SK-N-MC (cell line): Measurements from ENCODE around the gene POM121.
"Not testable (repeated sequence)": the region's sequence is repeated elsewhere in the genome, so short reads cannot be mapped to it uniquely, and the experiment has no call there.

Source experiments
- DNase-seq: peaks from one replicate; pipeline ENCODE4 v3.0.0-alpha.2; 2011; ENCODE audit warnings: low read depth, low spot score
- H3K27ac ChIP-seq: fragments of 200-600 bp; sonication (generic); 2 replicates; pipeline ENCODE4 v1.5.1; 2016; ENCODE audit warnings: mixed run types
- H3K36me3 ChIP-seq: fragments of 200-600 bp; sonication (generic); 2 replicates; pipeline ENCODE4 v1.6.1; 2017; ENCODE audit warnings: antibody characterized with exemption, low read length, mixed read lengths; ENCODE audit not compliant: insufficient read depth
- H3K4me3 ChIP-seq: fragments of 200-600 bp; sonication (generic); 2 replicates; pipeline ENCODE4 v1.5.1; 2016
- H3K9ac ChIP-seq: fragments of 200-600 bp; sonication (generic); 2 replicates; pipeline ENCODE4 v1.8.0; 2017; ENCODE audit warnings: mixed run types, mixed read lengths; ENCODE audit not compliant: insufficient read length
- H3K9me3 ChIP-seq: fragments of 200-600 bp; sonication (generic); 2 replicates; pipeline ENCODE4 v1.6.1; 2017; ENCODE audit warnings: low read depth, mild to moderate bottlenecking, antibody characterized with exemption, low read length, moderate library complexity, mixed read lengths
- EZH2 ChIP-seq: fragments of 200-600 bp; sonication (generic); IDR thresholded peaks from one replicate; pipeline ENCODE4 v1.6.1; 2017; ENCODE audit warnings: antibody characterized with exemption
- FOXP2 ChIP-seq: optimal IDR thresholded peaks from 2 replicates; pipeline ENCODE3; 2011; ENCODE audit warnings: mild to moderate bottlenecking, moderate library complexity; ENCODE audit not compliant: insufficient read depth; ENCODE audit errors: extremely low read length, control extremely low read depth
- POLR2AphosphoS5 ChIP-seq: IDR thresholded peaks from 2 replicates; pipeline ENCODE4 v1.6.1; 2012; ENCODE audit warnings: mild to moderate bottlenecking, low read depth, low read length, borderline replicate concordance

Gene POM121

GRCh38 chr7:72919256-72919775 lies 5.6 kb upstream of the POM121 start:
- no peak overlapping the region for H3K9ac ChIP-seq
- H3K27ac ChIP-seq = peak overlapping the region; percentile 52; the same call in 1 of the 2 replicates
- TF ChIP-seq POLR2AphosphoS5 (no peak), FOXP2 (no peak), EZH2 (no peak)
- H3K36me3 ChIP-seq = peaks cover 18% of the 10 kb centered on the region; the same call in 1 of the 2 replicates
- DNase-seq = no peak
- H3K4me3 ChIP-seq = no peak overlapping the region
- no peaks in the 10 kb centered on the region for H3K9me3 ChIP-seq

- H3K9ac ChIP-seq = peak overlapping the region; percentile 95
- no peaks in the 10 kb centered on the region for H3K9me3 ChIP-seq
- H3K36me3 ChIP-seq = peaks cover 33% of the 10 kb centered on the region
- H3K4me3 ChIP-seq = peak overlapping the region; percentile 99
- peak; percentile 10 for DNase-seq
- TF ChIP-seq FOXP2 = no peak
- H3K27ac ChIP-seq = peak overlapping the region; percentile 94
These were observed 536 bp upstream of the POM121 start for GRCh38 chr7:72924386-72924732.

- Histone ChIP-seq H3K27ac (no peak overlapping the region), H3K9ac (peak overlapping the region; percentile 95), H3K9me3 (no peaks in the 10 kb centered on the region), H3K36me3 (peaks cover 45% of the 10 kb centered on the region), H3K4me3 (peak overlapping the region; percentile 99)
- TF ChIP-seq POLR2AphosphoS5 = no peak
- no peak for TF ChIP-seq EZH2
- TF ChIP-seq FOXP2 = no peak
- DNase-seq = no peak
These were observed 738 bp downstream of the POM121 start for GRCh38 chr7:72925546-72926120.

- peaks cover 52% of the 10 kb centered on the region for H3K36me3 ChIP-seq
These were observed 2.9 kb downstream of the POM121 start for GRCh38 chr7:72927791-72928190.

GRCh38 chr7:72928216-72928615 lies 3.3 kb downstream of the POM121 start:
- H3K36me3 ChIP-seq = peaks cover 52% of the 10 kb centered on the region
- H3K27ac ChIP-seq, H3K9me3 ChIP-seq, H3K9ac ChIP-seq, H3K4me3 ChIP-seq, DNase-seq: not testable (repeated sequence)

More at GRCh38 chr7:72927791-72928190, 2.9 kb downstream of the POM121 start:
- not testable (repeated sequence) for H3K9ac ChIP-seq, H3K27ac ChIP-seq, DNase-seq, H3K9me3 ChIP-seq, H3K4me3 ChIP-seq

- not testable (repeated sequence) for H3K4me3 ChIP-seq, DNase-seq
These were observed 17.3 kb downstream of the POM121 start for GRCh38 chr7:72942022-72942705.

GRCh38 chr7:72942956-72943355 lies 18.1 kb downstream of the POM121 start:
- not testable (repeated sequence) for H3K27ac ChIP-seq, H3K4me3 ChIP-seq, H3K9ac ChIP-seq, DNase-seq, H3K9me3 ChIP-seq
- peaks cover 12% of the 10 kb centered on the region; the same call in 1 of the 2 replicates for H3K36me3 ChIP-seq

More at GRCh38 chr7:72942022-72942705, 17.3 kb downstream of the POM121 start:
- peaks cover 12% of the 10 kb centered on the region; the same call in 1 of the 2 replicates for H3K36me3 ChIP-seq
- H3K27ac ChIP-seq, H3K9ac ChIP-seq, H3K9me3 ChIP-seq: not testable (repeated sequence)

GRCh38 chr7:72944937-72945336 lies 20.0 kb downstream of the POM121 start:
- not testable (repeated sequence) for H3K9me3 ChIP-seq, DNase-seq, H3K36me3 ChIP-seq, H3K4me3 ChIP-seq, H3K27ac ChIP-seq, H3K9ac ChIP-seq

- not testable (repeated sequence) for H3K9me3 ChIP-seq, H3K9ac ChIP-seq, H3K27ac ChIP-seq, H3K36me3 ChIP-seq, H3K4me3 ChIP-seq, DNase-seq
These were observed 20.7 kb downstream of the POM121 start for GRCh38 chr7:72945597-72945996.

GRCh38 chr7:72946130-72946745 lies 21.3 kb downstream of the POM121 start:
- not testable (repeated sequence) for H3K9ac ChIP-seq, H3K9me3 ChIP-seq, H3K27ac ChIP-seq, H3K4me3 ChIP-seq, DNase-seq, H3K36me3 ChIP-seq

- H3K4me3 ChIP-seq, H3K27ac ChIP-seq, H3K9me3 ChIP-seq, H3K36me3 ChIP-seq, H3K9ac ChIP-seq, DNase-seq: not testable (repeated sequence)
These were observed 23.8 kb downstream of the POM121 start for GRCh38 chr7:72948714-72949113.

GRCh38 chr7:72949276-72949675 lies 24.4 kb downstream of the POM121 start:
- not testable (repeated sequence) for H3K27ac ChIP-seq, DNase-seq, H3K4me3 ChIP-seq, H3K9me3 ChIP-seq, H3K36me3 ChIP-seq, H3K9ac ChIP-seq

- H3K4me3 ChIP-seq, DNase-seq, H3K27ac ChIP-seq, H3K9ac ChIP-seq, H3K36me3 ChIP-seq, H3K9me3 ChIP-seq: not testable (repeated sequence)
These were observed 24.8 kb downstream of the POM121 start for GRCh38 chr7:72949686-72950085.

GRCh38 chr7:72950432-72950831 lies 25.5 kb downstream of the POM121 start:
- DNase-seq, H3K9me3 ChIP-seq, H3K36me3 ChIP-seq, H3K9ac ChIP-seq, H3K27ac ChIP-seq, H3K4me3 ChIP-seq: not testable (repeated sequence)
